C4-2B (cell line): ENCODE data around the gene LRRC26.

Experiments used
- ZFX ChIP-seq: fragments of 450-650 bp; IDR thresholded peaks from 2 replicates; pipeline ENCODE4 v1.6.1; 2017
- TF ChIP-seq, protein P1 (sequence below): fragments of 450-650 bp; conservative IDR thresholded peaks from 2 replicates; pipeline ENCODE4 v1.5.1; 2017; ENCODE audit warnings: mild to moderate bottlenecking

GRCh38 chr9:137166380-137167229 lies 3.2 kb downstream of the LRRC26 start:
- TF ChIP-seq, protein P1, sequence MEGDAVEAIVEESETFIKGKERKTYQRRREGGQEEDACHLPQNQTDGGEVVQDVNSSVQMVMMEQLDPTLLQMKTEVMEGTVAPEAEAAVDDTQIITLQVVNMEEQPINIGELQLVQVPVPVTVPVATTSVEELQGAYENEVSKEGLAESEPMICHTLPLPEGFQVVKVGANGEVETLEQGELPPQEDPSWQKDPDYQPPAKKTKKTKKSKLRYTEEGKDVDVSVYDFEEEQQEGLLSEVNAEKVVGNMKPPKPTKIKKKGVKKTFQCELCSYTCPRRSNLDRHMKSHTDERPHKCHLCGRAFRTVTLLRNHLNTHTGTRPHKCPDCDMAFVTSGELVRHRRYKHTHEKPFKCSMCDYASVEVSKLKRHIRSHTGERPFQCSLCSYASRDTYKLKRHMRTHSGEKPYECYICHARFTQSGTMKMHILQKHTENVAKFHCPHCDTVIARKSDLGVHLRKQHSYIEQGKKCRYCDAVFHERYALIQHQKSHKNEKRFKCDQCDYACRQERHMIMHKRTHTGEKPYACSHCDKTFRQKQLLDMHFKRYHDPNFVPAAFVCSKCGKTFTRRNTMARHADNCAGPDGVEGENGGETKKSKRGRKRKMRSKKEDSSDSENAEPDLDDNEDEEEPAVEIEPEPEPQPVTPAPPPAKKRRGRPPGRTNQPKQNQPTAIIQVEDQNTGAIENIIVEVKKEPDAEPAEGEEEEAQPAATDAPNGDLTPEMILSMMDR: no peak
- TF ChIP-seq ZFX: no peak
